ENCODE results near the gene MYCBP. TPM values are rescaled to one million over a fixed set of nuclear protein-coding genes. Genes with fewer than 3 reads are reported as not detected.

MYCBP gene
- total and polyA plus RNA-seq, 2 of the 13 experiments (the other 11 are each of a cell fraction or from before 2014, with no cell fraction given), result 11.4 to 30.4 TPM

DNA sequence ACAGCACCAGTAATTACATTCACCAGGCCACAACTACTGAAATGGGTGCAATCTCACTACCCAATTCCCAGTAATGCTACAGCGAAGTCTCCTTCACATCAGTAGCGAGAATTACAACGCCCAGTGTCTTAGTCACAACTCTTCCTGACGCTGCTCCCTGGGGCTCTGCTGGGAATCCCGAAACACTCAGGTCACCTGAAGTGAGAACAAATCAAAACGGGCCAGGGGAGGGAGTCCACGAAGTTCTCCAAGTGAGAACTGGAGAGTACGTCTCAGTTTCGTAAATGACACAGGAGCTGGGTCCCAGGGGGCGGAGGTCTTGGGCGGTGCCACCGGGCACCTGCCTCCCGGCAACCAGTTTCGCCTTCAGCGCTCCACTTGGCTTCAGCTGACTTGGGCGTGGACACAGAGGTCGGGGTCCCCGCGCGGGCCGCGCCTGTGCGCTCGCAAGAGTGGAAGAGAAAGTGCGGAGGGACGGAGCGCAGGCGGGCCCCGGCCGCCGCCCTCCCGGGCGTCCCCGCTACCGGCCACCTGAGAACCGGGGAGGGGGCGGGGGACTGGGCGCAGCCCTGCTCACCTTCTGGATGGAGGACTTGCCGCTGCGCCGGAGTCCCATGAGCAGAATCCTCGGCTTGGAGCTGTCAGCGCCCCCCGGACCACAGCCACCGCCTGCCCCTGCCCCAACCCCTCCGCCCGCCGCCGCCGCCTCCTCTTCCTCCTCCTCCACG is 14.2 kb downstream of the MYCBP start (continued):
- TF ChIP-seq, protein P1, sequence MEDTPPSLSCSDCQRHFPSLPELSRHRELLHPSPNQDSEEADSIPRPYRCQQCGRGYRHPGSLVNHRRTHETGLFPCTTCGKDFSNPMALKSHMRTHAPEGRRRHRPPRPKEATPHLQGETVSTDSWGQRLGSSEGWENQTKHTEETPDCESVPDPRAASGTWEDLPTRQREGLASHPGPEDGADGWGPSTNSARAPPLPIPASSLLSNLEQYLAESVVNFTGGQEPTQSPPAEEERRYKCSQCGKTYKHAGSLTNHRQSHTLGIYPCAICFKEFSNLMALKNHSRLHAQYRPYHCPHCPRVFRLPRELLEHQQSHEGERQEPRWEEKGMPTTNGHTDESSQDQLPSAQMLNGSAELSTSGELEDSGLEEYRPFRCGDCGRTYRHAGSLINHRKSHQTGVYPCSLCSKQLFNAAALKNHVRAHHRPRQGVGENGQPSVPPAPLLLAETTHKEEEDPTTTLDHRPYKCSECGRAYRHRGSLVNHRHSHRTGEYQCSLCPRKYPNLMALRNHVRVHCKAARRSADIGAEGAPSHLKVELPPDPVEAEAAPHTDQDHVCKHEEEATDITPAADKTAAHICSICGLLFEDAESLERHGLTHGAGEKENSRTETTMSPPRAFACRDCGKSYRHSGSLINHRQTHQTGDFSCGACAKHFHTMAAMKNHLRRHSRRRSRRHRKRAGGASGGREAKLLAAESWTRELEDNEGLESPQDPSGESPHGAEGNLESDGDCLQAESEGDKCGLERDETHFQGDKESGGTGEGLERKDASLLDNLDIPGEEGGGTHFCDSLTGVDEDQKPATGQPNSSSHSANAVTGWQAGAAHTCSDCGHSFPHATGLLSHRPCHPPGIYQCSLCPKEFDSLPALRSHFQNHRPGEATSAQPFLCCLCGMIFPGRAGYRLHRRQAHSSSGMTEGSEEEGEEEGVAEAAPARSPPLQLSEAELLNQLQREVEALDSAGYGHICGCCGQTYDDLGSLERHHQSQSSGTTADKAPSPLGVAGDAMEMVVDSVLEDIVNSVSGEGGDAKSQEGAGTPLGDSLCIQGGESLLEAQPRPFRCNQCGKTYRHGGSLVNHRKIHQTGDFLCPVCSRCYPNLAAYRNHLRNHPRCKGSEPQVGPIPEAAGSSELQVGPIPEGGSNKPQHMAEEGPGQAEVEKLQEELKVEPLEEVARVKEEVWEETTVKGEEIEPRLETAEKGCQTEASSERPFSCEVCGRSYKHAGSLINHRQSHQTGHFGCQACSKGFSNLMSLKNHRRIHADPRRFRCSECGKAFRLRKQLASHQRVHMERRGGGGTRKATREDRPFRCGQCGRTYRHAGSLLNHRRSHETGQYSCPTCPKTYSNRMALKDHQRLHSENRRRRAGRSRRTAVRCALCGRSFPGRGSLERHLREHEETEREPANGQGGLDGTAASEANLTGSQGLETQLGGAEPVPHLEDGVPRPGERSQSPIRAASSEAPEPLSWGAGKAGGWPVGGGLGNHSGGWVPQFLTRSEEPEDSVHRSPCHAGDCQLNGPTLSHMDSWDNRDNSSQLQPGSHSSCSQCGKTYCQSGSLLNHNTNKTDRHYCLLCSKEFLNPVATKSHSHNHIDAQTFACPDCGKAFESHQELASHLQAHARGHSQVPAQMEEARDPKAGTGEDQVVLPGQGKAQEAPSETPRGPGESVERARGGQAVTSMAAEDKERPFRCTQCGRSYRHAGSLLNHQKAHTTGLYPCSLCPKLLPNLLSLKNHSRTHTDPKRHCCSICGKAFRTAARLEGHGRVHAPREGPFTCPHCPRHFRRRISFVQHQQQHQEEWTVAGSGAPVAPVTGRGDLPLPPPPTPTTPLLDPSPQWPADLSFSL (CRISPR knock-in tag; IDR thresholded peaks at IDR 0.05), result 0 out of 2 replicates have a peak, but pooled peaks have one; percentile 16
- TF ChIP-seq ZNF317 (CRISPR knock-in tag; IDR thresholded peaks at IDR 0.05) (no peak), MXD1 (CRISPR knock-in tag; IDR thresholded peaks at IDR 0.05) (no peak; the same call in 1 of the 2 replicates), MED1 (CRISPR knock-in tag; IDR thresholded peaks at IDR 0.05) (0 out of 2 replicates have a peak, but pooled peaks have one; percentile 9), YY1 (IDR thresholded peaks at IDR 0.05; ENCODE audit: insufficient read depth, insufficient replicate concordance, low read depth, low read length) (no peak), ASH2L (IDR thresholded peaks at IDR 0.05; ENCODE audit: insufficient read length, low read depth, low read length) (peak; percentile 7), ZNF768 (CRISPR knock-in tag; IDR thresholded peaks at IDR 0.05) (0 out of 2 replicates have a peak, but pooled peaks have one; percentile 40), ZNF780A (CRISPR knock-in tag; IDR thresholded peaks at IDR 0.05) (no peak), BCL6 (CRISPR knock-in tag; IDR thresholded peaks at IDR 0.05) (peak; percentile 25; the same call in 1 of the 2 replicates), ZNF557 (CRISPR knock-in tag; IDR thresholded peaks at IDR 0.05) (no peak), MYC (CRISPR knock-in tag; IDR thresholded peaks at IDR 0.05; ENCODE audit: borderline replicate concordance) (peak; percentile 40; the same call in 1 of the 2 replicates), ARID2 (CRISPR knock-in tag; IDR thresholded peaks at IDR 0.05; ENCODE audit: borderline replicate concordance) (0 out of 2 replicates have a peak, but pooled peaks have one; percentile 52), TMF1 (CRISPR knock-in tag; IDR thresholded peaks at IDR 0.05; ENCODE audit: low read depth) (no peak), BORCS8-MEF2B (CRISPR knock-in tag; IDR thresholded peaks at IDR 0.05) (peak; percentile 32; the same call in 1 of the 2 replicates), ZNF331 (CRISPR knock-in tag; IDR thresholded peaks at IDR 0.05) (no peak), SALL1 (CRISPR knock-in tag; IDR thresholded peaks at IDR 0.05) (peak; percentile 4; the same call in 1 of the 2 replicates), ZSCAN29 (CRISPR knock-in tag; conservative IDR thresholded peaks at IDR 0.05) (no peak), YEATS4 (CRISPR knock-in tag; IDR thresholded peaks at IDR 0.05; ENCODE audit: borderline replicate concordance) (peak; percentile 51), CHD4 (IDR thresholded peaks at IDR 0.05; ENCODE audit: borderline replicate concordance, low read length) (0 out of 2 replicates have a peak, but pooled peaks have one; percentile 34), SAP130 (CRISPR knock-in tag; IDR thresholded peaks at IDR 0.05; ENCODE audit: low read depth) (peak; percentile 60), KLF6 (CRISPR knock-in tag; IDR thresholded peaks at IDR 0.05) (0 out of 2 replicates have a peak, but pooled peaks have one; percentile 35)
- TF ChIP-seq, protein P2, sequence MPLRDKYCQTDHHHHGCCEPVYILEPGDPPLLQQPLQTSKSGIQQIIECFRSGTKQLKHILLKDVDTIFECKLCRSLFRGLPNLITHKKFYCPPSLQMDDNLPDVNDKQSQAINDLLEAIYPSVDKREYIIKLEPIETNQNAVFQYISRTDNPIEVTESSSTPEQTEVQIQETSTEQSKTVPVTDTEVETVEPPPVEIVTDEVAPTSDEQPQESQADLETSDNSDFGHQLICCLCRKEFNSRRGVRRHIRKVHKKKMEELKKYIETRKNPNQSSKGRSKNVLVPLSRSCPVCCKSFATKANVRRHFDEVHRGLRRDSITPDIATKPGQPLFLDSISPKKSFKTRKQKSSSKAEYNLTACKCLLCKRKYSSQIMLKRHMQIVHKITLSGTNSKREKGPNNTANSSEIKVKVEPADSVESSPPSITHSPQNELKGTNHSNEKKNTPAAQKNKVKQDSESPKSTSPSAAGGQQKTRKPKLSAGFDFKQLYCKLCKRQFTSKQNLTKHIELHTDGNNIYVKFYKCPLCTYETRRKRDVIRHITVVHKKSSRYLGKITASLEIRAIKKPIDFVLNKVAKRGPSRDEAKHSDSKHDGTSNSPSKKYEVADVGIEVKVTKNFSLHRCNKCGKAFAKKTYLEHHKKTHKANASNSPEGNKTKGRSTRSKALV (CRISPR knock-in tag; IDR thresholded peaks at IDR 0.05), result 0 out of 2 replicates have a peak, but pooled peaks have one; percentile 38

All from HepG2 (cell line).